NCI-H2107 treated with DMSO at 0.1 percent for 48 hours (cell line): ENCODE measurements around the gene EVX2.

Experiments used
- DNase-seq: peaks from one replicate; lab custom pipeline; 2025; ENCODE audit not compliant: unreplicated experiment; lab: John Stamatoyannopoulos, UW

Gene EVX2

DNA sequence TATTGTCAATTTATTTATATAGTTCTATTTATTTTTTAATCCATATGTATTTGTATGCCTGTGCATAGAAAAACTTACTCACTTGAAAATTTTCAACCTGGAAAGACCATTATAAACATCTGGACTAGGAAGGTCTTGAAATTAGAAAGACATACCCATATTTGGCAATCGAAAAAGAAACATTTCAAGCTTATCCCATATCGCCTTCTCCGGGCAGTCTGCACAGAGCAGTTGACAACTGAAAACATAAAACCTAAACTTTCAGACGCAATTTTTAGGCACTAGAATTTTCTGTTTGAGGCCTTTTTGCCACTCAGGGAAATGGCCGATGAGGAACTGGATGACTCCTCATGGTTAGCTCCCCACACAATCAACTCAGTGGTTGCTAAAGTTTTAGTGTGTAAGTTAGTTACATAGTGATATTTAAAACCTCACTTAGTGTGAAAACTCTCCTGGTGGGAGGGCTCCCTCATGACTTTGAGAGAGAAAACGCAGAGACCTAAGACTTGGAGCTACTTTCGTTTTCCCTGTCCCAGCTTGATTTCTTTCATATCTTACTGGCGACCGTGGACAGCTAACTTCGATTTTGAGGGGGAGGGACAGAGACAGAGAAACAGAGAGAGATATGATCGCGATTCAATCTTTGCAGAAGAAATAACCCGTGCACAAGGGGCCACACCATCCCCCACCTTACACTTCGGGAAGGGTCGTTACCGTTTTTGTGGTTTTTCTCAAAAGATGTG, 12.7 kb upstream of the EVX2 start:
- no peak for DNase-seq

DNA sequence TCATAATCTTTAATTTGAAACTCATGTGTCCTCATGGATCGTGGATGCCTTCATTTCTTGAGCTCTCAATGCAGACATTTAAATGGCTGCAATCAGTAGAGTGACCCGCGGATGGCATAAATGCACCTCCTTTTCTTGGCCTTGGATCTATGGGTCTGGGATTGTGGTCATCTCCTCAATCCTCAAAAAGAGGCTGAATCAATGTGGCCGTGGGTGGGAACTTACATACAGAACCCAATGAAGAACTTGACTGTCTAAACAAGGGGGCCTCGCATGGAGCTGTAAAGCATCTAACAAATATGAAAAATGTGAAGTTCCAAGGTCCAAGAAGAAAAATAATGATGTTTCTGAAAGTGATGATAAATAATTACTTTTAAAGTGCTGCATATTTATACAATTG, 11.7 kb upstream of the EVX2 start:
- DNase-seq: no peak

DNA sequence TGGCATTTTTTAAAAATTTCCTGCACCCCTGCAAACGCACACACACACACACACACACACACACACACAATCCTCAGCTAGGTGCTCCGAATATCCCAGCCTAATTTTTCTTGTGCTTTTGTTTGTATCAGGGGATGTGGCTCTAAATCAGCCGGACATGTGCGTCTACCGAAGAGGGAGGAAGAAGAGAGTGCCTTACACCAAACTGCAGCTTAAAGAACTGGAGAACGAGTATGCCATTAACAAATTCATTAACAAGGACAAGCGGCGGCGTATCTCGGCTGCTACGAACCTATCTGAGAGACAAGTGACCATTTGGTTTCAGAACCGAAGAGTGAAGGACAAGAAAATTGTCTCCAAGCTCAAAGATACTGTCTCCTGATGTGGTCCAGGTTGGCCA, 10.6 kb upstream of the EVX2 start:
- no peak for DNase-seq

DNA sequence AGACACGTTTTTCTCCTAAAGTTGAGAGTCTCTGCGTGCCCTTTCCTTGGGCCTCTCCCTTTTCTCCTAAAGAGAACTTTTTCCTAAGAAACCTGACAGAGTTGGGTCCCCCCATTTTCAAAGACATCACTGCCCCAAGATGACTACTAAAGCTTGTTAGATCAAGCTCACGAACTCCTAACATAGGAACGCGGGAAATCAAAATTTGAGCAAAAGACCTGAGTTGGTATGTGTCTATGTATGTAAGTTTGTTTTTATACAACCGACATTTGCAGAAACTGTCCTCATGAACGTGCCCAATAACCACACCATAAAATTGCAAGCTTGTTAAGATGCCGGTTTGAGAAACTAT, 10.1 kb upstream of the EVX2 start:
- DNase-seq: no peak

DNA sequence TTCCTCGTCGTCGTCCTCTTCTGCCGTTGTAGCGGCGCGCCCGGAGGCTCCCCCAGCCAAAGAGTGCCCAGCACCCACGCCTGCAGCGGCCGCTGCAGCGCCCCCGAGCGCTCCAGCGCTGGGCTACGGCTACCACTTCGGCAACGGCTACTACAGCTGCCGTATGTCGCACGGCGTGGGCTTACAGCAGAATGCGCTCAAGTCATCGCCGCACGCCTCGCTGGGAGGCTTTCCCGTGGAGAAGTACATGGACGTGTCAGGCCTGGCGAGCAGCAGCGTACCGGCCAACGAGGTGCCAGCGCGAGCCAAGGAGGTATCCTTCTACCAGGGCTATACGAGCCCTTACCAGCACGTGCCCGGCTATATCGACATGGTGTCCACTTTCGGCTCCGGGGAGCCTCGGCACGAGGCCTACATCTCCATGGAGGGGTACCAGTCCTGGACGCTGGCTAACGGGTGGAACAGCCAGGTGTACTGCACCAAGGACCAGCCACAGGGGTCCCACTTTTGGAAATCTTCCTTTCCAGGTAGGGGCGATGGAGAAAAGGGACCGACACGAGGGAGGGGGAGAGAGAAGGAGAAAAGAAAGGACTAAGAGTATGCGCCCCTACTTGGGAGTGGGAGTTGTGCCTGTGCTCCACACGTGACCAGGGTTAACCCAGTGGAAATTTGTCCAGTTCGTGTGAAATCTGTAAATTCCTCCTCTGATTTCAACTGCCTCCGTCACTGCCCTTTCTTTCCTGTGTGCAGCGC, 9.6 kb upstream of the EVX2 start:
- DNase-seq: no peak

DNA sequence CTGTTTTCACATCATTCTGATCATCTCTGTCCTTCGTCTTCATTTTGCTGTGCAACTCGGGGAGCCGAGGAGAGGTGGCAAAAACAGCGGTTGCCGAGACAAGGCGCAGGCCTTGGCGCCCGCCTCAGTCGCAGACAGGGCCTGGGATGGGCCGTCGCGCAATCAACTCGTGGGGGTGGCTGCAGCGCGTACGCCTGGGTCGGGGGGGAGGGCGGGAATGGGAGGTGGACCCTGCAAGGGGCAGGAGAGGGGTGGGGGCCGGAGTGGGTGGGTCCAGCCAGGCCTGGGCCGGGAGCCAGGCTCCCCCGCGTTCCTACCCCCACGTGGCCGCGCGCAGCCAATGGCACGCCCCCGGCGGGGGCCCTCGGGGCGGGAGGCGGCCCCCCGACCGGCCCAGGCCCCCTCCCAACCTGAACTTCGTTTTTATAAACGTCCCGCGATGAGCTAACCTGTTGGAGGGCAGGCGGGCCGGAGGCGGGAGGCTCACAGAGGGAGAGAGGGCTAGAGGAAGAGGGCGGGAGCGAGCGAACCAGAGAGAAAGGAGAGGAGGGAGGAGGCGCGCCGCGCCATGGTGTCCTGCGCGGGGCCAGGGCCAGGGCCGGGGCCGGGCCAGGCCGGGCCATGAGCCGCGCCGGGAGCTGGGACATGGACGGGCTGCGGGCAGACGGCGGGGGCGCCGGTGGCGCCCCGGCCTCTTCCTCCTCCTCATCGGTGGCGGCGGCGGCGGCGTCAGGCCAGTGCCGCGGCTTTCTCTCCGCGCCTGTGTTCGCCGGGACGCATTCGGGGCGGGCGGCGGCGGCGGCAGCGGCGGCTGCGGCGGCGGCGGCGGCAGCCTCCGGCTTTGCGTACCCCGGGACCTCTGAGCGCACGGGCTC, 8.7 kb upstream of the EVX2 start, which contains the start of gene HOXD13:
HOXD13 (plus strand) TSS at position 452 of the 875 bp plus-strand sequence; CDS start at position 622, 170 bp downstream.
- no peak for DNase-seq

DNA sequence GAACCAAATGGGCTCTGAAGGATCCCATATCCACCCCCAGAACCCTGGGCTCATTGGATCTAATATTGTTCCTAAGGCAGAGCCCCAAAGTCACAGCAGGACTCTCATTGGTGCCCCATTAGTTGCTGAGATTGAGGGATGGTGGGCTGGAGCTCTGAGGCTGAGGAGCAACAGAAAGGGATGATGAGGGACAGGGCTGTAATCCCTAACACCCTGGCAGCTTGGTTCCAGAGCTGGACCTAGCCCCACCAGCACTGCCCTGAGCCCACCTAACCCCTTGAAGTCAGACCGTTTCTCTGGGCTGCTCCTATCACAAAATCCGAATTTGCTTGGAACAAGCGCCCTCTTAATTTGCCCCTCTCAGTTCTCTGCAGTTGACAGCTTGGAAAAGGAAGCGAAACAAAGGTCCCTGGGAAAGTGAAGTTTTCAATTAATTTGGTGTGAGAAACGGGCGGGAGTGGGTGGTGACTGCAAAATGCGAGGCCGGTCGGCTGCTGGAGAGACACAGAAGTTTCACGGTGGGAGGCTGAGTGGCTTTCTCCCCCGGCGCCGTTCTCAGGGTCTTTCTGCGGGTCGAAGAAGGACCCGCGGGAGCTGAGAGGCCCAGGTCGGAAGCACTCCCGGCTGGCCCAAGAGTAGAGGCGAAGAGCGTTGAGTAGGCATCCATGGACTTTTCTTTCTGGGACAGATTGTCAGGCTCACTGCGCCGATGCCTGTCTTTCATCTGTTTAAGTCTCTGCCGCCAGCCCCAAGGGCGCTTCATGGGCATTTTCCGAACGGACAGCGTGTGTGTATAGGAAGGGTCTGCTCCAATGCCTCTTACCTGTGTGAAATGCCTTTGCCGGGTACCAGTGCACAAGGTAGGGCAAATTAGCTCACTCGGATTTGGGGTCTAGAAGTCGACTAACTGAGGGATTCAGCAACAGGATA, 7.8 kb upstream of the EVX2 start:
- DNase-seq: no peak

DNA sequence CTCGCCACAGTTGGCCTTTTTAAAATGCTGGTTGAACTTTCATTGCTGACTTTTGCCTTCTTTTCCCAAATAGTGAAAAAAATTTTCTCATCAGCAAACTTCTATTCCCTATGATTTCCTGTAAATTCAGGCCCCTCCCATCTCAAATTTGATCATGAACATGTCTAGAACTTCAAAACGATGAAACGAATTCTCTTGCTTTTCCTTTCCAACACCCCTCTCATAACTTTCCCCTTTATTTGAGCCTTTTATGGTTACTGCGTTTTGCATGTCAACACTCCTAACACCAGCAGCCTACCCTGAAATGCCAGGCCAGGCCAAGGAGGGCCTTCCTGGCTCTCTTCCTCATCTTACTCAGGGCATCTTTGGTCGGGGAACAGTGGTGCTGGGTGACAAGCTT, 7.1 kb upstream of the EVX2 start:
- no peak for DNase-seq

DNA sequence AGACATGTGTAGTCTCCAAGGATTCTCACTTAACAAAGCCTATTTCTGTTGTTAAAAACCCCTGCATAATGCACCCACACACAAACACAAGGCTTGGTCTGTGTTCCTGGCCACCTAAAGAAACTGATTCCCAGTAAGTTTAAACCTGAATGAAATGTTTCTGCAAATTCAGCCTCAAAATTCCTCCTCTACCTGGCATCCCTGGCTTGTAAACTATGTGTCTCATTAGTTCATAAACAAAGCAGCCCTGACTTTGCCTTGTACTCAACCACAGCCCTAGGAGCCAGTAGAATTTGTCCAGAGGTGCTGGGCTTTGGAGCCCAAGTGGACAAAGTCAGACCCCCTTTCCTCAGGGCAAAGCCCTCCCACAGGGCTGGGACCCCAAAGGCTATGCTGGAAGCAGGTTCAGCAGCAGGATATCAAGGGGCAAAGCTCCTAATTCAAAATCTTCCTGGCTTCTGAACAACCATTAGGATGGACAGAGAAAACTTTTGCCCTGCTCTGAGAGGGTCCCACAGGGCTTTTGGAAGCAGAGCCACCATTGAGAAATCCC, 6.2 kb upstream of the EVX2 start:
- DNase-seq: no peak

DNA sequence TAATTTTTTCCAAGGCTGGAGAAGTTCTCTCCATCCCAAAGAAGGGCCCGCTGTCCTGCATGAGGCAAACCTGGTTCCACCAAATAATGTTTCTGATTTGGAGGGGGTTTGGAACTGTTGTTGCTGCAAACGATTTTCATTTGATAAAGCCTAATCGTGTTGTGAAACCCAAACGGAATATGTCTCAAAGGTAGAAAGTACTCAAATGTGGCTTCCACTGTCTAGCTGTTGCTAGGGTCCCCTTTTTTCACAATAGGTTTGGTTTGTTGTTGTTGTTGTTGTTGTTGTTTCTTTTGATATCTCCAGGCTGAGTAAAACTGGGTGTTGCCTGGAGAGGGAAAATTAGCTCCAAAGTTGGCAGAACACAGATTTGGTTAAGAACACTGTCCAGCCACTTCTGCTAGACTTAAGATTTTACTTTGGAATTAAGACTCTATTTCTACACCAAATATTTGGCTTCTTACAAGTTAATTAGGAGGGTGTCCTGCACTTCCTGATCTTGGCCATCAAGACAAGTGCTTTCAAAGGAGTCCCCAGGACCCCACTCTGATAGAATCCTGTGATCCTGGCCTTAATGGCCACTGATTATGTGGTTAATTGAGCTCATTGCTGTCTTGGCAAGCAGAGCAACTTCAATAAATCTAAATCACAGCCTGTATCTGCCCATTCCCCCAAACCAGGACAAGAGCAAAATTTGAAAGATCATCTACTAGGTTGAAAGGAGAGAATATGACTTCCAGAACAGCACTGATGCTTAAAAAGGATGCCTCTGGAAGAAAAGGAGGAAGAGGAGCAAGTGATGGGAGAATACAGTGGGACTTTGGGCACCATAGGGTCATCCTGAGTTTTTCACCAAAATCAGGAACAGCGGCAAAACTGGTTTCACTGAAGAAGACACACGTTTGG, 5.4 kb upstream of the EVX2 start:
- DNase-seq: no peak

DNA sequence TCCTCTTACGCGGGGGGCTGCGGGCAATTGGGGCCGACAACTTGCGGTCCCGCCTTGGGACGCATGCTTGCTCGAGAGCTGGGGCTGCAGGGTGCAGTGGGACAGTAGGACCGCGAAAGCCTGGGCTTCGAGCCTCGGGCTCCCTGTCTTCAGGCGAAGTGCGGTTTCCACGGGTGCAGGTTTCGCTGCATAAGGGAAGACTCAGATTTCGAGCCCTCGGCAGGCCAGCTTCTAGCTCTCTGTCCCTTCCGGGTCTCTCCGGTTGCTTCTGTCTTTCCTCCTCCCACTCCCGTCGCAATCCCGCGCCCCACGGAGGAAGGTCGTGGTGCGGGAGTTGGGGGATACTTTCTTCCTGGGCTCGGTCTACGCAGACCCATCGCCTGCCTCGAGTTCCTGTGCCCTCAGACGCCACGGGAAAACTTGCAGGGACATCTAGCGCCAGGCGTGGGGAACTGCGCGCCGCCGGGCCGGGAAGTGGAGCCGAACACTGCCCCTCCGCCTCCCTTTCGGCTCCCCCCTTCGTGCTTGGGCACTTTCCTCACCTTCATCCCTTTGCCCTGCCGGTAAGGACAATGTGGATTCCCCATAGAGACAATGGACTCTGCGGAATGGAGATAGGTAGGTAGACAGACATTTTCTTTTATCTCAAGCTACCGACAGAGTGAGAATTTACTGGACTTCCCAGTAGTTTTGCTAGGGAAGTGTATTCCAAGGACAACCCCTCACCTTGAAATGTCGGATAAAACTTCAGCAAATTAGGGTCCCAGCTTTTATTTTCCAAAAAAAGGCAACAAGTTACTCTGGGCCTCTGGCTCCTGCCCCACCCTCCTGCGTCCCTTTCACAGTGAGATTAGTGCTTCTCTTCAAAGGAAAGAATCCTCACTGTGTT, 4.5 kb upstream of the EVX2 start:
- DNase-seq: no peak

DNA sequence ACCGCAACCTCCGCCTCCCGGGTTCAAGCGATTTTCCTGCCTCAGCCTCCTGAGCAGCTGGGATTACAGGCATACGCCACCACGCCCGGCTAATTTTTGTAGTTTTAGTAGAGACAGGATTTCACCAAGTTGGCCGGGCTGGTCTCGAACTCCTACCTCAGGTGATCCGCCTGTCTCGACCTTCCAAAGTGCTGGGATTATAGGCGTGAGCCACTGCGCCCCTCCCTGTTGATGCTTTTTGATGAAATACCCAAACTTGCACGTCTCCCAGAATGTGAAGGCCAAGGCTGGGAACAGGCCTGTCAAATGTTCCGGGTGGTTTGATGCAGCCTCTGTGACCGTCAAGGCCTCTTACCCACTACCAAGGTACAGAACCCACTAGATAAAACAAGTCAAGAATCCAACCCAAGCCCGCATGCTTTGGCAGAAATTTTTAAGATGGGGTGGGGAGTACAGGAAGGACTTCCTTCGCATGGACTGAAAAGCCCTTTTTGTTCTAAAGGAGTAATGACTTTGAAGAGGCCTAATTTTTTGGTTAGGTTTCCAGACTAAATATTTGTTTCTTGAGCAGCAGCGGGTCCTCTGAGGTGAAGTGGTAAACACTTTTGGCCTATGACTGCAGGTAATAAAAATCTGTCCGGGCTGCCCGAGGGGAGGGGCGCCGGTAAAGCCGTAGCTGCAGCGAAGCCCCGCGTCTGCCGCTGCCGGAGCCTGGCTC, 3.7 kb upstream of the EVX2 start:
- no peak for DNase-seq

DNA sequence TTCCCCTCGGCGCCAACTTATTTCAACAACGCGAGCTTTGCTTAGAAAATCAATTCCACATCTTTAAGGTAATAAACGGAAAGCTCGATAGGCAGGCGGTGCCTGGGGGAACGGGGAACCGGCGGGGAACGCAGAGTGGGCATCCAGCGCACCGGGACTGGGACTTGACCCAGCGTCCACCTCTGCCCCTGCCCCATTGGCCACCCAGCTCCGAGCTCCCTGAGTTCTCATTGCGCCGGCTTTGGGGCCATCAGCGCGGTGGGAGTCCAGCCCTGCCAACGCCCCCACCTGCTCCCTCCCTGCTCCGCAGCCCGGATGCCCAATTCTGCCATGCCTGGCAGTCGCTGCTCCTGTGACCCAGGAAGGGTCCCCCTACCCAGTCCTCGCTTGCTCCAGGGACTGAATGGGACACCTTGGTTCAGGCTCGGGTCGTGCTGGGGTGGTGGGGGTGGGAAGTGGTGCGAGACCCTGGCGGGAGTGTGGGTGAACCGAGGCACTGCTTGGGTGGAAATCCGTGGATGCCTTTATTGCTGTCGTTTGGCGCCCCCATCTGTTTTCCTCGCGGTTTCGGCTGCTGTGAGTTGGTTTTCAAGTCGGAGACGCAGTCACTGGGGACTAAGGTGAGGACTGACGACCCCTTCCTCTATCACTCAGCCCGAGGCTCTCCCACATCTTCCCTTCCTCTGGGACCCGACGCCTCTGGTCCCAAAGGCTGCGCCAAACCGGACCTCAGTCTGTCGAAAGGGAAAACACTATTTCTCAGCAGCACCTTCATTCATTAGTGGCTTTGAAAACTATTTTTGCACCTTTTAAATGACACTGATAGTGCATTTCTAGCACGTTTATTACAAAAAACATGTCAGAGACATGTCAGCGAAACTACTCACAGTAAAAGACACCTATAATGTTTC, 2.4 kb upstream of the EVX2 start:
- DNase-seq: no peak

DNA sequence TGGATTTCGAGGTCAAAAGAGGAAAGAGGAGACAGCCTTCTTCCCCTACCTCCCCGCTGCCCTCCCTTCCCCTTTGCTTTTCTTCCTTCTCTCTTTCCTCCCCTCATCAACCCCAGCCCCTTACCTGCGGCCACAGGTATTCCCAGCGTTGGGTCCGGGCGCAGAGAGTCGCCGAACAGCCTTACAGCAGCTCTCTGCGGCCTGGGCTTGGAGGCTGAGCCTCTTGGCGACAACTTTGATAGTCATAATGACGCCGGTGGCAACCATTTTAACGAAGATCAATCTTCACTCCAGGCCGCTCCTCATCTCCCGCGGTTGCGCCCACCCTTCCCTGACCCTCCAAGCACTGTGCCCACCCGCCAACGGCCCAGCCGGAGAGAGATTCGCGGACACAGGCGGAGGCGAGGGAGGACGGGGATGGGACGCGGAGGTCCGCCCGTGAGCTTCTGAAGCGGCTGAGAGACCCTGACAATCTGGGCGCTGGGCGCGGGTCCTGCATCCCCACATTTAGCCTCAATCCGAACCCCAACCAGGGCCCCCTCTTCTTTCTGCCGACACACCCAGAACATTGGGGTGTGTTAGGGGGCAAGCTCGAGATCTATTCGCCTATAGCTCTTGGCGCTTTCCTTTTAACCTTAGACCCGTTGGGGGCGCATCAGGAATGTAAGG, 1.5 kb upstream of the EVX2 start:
- DNase-seq: no peak

DNA sequence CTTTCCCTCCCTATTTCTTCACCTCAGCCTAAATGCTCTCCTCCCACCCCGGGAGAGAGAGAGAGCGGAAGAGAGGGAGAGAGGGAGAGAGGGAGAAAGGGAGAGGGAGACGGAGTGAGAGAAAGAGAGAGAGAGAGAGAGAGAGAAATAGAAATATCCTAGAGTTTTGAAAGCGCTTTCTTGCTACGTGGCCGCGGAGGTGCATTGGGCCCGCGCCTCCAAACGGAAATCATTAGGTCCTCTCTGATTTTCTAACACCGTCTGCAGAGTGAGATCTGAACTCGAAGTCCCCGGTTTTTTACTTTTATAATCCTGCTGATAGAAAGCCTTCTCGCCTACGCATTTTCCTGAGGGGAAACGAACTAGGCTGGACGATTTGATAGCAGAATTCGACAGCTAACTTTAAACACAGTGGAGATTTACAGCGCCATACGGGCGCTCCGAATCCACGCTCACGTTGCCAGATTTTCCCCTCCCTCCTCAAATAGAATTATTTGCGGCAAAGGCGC, 903 bp upstream of the EVX2 start:
- DNase-seq: no peak
